Fibroblast of gingiva (primary cell): ENCODE measurements around the gene BMP5.
"Not testable (repeated sequence)": the region's sequence is repeated elsewhere in the genome, so short reads cannot be mapped to it uniquely, and the experiment has no call there.

Experiments used
- DNase-seq: peaks from one replicate; pipeline ENCODE4 v3.0.0-alpha.2; 2011; ENCODE audit warnings: low read depth

BMP5 gene

GRCh38 chr6:55875400-55875799, at the start of gene BMP5:
Gene BMP5 (minus strand): TSS chr6:55875590. CDS start chr6:55874865, 725 bp downstream.
- no peak for DNase-seq

GRCh38 chr6:55922406-55922805, 47.0 kb upstream of the BMP5 start:
- DNase-seq, result no peak

DNA sequence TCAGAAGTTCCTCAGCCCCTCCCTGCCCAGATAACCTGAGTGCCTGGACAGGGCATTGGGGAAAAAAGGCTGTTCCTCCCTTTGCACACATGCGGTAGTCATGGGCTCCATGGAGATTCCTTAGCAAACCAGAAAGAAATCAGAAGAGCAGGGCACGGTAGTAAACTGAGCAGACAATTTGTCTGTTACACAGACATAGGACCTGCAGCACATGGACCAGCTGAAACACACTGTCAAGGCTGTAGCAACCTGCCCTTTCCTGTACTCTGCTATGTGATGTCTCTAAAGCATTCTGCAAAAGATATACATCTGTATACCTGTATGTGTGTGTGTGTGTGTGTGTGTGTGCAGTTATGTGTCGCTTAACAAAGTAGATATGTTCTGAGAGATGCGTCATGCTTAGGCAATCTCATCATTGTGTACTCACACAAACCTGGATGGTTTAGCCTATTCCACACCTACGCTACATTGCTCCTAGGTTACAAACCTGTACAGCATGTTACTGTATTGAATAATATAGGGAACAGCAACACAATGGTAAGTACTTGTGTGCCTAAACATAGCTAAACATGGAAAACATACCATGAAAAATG, 44.4 kb upstream of the BMP5 start:
- no peak for DNase-seq

DNA sequence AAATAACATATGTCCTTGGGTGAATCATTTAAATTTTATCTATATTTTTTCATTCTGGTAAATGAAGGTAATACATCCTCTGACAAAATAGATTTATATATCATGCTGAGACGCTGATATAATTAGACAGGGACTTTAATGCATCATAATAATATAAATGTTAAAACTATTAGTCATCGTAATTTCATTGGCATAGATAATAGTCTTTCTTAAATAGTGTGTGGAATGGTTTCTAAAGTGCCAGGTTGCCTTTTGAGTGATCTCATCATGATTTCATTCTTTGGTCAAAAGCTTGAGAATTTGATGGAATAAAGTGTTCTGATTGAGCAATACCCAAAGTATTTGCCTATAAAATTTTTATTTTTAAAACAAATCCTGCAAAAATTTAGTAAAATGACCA, 43.2 kb upstream of the BMP5 start:
- peak; percentile 87 for DNase-seq

DNA sequence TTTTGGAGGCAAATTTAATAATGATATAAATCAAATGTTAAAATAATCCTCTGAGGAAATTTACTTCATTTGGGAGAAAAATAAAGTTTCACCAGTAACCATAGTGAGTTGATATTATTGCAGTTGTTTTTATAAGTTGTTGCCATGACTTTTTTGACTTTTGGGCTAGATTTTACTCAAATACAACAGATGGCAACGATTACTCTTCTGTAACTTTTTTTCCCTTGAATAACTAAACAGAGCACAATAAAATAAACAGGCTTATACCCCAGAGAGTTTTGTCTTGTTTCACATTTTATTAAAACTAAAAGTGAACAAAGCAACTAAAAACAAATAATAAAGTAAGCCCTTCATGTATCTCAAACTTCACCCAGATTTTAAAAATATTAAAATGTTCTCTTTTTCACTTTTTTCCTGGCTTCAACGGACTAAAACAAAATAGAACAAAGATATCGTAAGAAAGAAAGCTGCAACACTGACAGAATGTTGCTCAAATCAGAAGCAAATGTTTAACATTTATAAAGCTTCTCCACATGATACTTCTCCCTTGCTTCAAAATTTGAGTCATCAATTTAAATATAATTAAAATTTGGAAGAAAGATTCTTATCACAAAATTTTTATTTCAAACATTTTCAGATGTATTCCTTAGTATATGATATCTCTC, 42.5 kb upstream of the BMP5 start:
- DNase-seq, result peak; percentile 94

- DNase-seq, result peak; percentile 22
Observed at GRCh38 chr6:55916188-55916587, 40.8 kb upstream of the BMP5 start.

GRCh38 chr6:55913228-55914195, 38.1 kb upstream of the BMP5 start:
- DNase-seq, result peak; percentile 85

GRCh38 chr6:55910466-55910865, 35.1 kb upstream of the BMP5 start:
- DNase-seq, result not testable (repeated sequence)

DNA sequence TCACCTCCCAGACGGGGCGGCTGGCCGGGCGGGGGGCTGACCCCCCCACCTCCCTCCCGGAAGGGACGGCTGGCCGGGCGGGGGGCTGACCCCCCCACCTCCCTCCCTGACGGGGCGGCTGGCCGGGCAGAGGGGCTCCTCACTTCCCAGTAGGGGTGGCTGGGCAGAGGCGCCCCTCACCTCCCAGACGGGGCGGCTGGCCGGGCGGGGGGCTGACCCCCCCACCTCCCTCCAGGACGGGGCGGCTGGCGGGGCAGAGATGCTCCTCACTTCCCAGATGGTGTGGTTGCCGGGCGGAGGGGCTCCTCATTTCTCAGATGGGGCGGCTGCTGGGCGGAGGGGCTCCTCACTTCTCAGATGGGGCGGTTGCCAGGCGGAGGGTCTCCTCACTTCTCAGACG, 34.5 kb upstream of the BMP5 start:
- DNase-seq, result not testable (repeated sequence)

DNA sequence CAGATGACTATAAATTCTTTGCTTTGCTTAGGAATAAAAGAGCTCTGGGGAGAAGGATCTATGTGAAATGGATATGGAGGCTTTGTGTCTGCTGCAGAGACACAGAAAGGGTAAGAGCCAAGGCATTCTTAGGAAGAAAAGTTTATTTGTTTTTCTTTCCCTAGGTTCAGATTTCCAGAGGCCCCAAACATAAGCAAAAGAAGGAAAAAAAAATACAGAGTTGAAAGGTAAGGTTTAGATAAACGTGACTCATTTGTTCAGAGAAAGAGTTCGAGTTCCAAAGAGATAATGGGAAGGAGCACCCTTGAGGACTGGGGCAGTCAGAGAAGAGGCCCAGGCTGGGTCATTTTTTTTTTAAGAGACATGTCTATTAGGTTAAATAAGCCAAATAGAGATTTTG, 27.4 kb upstream of the BMP5 start:
- peak; percentile 65 for DNase-seq

DNA sequence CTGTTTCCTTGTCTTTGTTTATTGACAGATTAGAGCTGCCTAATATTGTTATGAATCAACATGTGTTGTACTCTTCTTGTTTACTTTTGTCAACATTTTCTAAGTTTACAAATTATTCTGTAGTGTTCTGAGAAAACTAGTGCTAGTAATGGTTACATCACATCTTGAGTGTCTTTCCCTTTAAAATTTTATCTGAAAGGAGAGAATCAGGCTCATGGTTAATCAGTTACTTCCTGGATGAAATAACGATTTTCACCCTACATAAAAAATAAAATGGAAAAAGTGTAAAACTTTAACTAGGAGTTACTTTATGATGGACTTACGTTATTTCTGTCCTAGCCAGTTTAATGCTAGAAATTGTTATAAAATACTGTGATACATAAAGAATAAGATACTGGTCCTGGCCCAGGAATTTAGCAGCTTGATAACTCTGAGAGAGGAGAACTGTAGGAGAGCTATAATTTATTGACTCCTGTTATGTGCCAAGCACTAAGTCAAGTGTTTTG, 26.4 kb upstream of the BMP5 start:
- no peak for DNase-seq

DNA sequence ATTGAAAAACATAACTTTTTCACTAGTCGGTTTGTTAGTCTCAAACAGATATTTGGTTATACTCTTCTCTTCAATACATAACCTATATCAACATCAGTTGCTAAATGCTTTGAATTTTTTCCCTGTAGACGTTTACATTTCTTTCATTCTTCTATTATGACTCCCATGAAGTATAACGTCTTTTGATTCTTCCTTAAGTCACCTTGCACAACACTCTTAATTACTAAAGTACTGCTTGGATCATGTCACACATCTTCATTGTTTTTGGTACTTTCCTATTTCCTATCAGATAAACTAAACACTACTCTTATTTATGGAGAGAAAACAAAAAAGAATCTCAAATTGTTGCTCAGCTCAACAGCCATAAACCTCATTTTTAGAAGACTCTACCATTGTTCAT, 23.0 kb upstream of the BMP5 start:
- peak; percentile 79 for DNase-seq

- peak; percentile 19 for DNase-seq
Observed at GRCh38 chr6:55897346-55897745, 22.0 kb upstream of the BMP5 start.

DNA sequence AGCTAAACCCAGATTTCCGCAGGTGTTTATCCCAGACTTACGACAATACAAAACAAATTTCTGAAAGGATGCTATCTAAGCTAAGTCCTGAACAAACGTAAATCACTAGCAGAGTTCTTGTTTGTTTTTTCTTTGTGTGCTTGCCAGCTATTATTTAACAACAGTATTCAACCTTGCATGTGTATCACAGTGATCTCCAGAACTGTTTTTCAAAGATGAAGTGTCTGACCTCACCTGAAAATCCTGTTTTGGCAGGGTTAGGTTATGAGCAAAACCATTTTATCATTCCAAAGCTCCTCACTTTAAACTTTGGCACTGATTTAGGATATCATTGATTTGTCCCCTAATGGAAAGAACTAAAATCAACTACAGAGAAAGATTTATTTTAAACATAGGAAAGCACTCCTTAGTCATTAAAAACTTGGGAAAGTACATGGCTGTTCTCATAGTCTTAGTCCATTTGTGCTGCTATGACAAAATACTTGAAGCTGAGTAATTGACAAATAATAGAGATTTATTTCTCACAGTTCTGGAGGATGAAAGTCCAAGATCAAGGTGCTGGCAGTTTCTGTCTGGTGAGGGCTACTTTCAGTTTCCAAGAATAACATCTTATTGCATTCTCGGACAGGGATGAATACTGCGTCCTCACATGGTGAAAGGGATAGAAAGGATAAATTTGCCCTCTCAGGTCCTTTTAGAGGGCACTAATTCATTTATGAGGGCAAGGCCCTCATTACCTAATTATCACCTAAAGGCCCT, 20.8 kb upstream of the BMP5 start:
- no peak for DNase-seq

- peak; percentile 64 for DNase-seq
Observed at GRCh38 chr6:55892749-55893357, 17.5 kb upstream of the BMP5 start.

- no peak for DNase-seq
Observed at GRCh38 chr6:55888917-55889316, 13.5 kb upstream of the BMP5 start.

DNA sequence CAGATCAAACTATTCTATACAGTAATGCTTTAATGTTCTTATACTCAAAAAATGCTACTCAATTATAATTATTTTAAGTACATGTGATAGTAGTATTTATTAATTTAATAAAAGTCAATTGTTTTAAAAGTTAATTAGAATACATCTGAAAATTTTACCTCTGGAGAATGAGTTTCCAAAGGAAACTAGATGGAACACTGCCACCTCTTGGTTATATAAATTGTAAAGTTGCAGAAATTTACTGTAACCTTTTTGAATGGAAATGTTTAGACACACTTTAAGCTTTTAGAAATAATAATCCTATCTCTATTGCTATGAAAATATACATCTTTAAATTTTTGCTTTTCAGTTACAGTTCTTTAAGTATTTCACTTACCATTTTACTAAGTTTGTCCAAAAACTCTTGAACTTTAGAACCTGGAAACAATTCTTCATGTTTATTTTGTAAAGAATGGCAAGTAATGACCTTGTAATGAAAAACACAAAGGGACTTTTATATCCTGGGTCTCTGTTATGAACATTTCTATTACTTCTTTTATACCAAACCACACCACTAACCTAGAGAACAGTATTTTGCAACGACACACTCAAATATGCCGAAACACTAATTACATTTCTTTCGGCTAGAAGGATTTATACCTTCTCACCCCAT, 10.9 kb upstream of the BMP5 start:
- peak; percentile 27 for DNase-seq

GRCh38 chr6:55882718-55883569, 7.6 kb upstream of the BMP5 start:
- peak; percentile 71 for DNase-seq

DNA sequence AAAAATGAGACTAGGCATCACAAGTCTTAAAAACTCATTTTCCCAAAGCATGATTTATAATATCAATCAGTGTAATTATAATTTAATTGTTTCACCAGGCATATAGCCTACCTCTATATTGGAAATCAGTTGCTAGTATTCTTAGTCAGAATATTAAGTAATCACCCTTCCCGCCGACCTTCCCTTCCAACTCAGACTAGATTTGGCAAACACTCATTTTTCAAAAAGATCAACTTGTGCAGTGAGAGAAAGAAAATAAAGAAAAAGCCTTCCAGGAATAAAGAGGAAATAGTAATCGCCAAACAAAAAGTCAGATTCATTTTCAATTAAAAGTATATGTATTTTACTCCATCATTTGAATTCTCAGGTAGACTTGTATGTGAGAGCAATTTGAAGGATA, 1.9 kb upstream of the BMP5 start:
- no peak for DNase-seq

- no peak for DNase-seq
Observed at GRCh38 chr6:55874316-55874715, 1.1 kb downstream of the BMP5 start.
